Trophoblast cell (in vitro differentiated cells and primary cell): ENCODE results near the gene HOXB6.

Experiments
- DNase-seq, 2 donors: peaks; one replicate each; pipeline ENCODE4 v3.0.0-alpha.2; 2016
- H2AFZ ChIP-seq: 2 replicates; pipeline ENCODE4 v1.6.1; 2013; ENCODE audit warnings: low read length, moderate library complexity, mild to moderate bottlenecking; ENCODE audit not compliant: insufficient read depth, poor library complexity
- H2AK5ac ChIP-seq: 2 replicates; pipeline ENCODE4 v1.6.1; 2013; ENCODE audit warnings: mild to moderate bottlenecking, low read length
- H2BK120ac ChIP-seq: 2 replicates; pipeline ENCODE4 v1.6.1; 2013; ENCODE audit warnings: low read length, mild to moderate bottlenecking, moderate library complexity; ENCODE audit not compliant: insufficient read depth, poor library complexity
- H2BK12ac ChIP-seq: 2 replicates; pipeline ENCODE4 v1.6.1; 2013; ENCODE audit warnings: mild to moderate bottlenecking, low read length, moderate library complexity
- H2BK5ac ChIP-seq: 2 replicates; pipeline ENCODE4 v1.6.1; 2013; ENCODE audit warnings: low read length, low read depth, moderate library complexity, mild to moderate bottlenecking; ENCODE audit not compliant: poor library complexity
- H3K14ac ChIP-seq: 2 replicates; pipeline ENCODE4 v1.6.1; 2013; ENCODE audit warnings: mild to moderate bottlenecking, low read length
- H3K18ac ChIP-seq: 2 replicates; pipeline ENCODE4 v1.6.1; 2013; ENCODE audit warnings: mild to moderate bottlenecking, low read length
- H3K23ac ChIP-seq: 2 replicates; pipeline ENCODE4 v1.6.1; 2013; ENCODE audit warnings: low read length
- H3K27ac ChIP-seq: 2 replicates; pipeline ENCODE4 v1.5.1; 2013; ENCODE audit warnings: low read depth, mild to moderate bottlenecking, inconsistent platforms, low read length, moderate library complexity
- H3K27me3 ChIP-seq: 2 replicates; pipeline ENCODE4 v1.6.1; 2013; ENCODE audit warnings: inconsistent platforms, mild to moderate bottlenecking, low read length, moderate library complexity; ENCODE audit not compliant: insufficient read depth
- H3K36me3 ChIP-seq, 2 experiments: 1 replicate in 1 of 2; 2 replicates in 1 of 2; pipeline ENCODE4 v1.6.1; 2013; ENCODE audit warnings: low read length in 2 of 2, mild to moderate bottlenecking in 2 of 2, moderate library complexity in 1 of 2; ENCODE audit not compliant: insufficient read depth in 2 of 2, control insufficient read depth in 1 of 2
- H3K4ac ChIP-seq: 2 replicates; pipeline ENCODE4 v1.6.1; 2013; ENCODE audit warnings: low read depth, mild to moderate bottlenecking, low read length, moderate library complexity
- H3K4me1 ChIP-seq, 2 experiments: 1 replicate in 1 of 2; 2 replicates in 1 of 2; pipeline ENCODE4 v1.6.1; 2013; ENCODE audit warnings: low read length in 2 of 2, mild to moderate bottlenecking in 2 of 2, moderate library complexity in 1 of 2; ENCODE audit not compliant: insufficient read depth in 2 of 2, control insufficient read depth in 1 of 2
- H3K4me2 ChIP-seq: 2 replicates; pipeline ENCODE4 v1.6.1; 2013; ENCODE audit warnings: inconsistent platforms, mild to moderate bottlenecking, low read length, moderate library complexity
- H3K4me3 ChIP-seq: 2 replicates; pipeline ENCODE4 v1.5.1; 2013; ENCODE audit warnings: mild to moderate bottlenecking, low read depth, low read length, inconsistent platforms
- H3K79me1 ChIP-seq: one replicate; pipeline ENCODE4 v1.6.1; 2013; ENCODE audit warnings: low read length
- H3K79me2 ChIP-seq: 2 replicates; pipeline ENCODE4 v1.6.1; 2013; ENCODE audit warnings: low read length, mild to moderate bottlenecking; ENCODE audit not compliant: control insufficient read depth, insufficient read depth, poor library complexity
- H3K9ac ChIP-seq: 2 replicates; pipeline ENCODE4 v1.6.1; 2013; ENCODE audit warnings: mild to moderate bottlenecking, low read length
- H3K9me3 ChIP-seq: 2 replicates; pipeline ENCODE4 v1.6.1; 2013; ENCODE audit warnings: low read depth, mild to moderate bottlenecking, control low read depth, inconsistent platforms, low read length; ENCODE audit not compliant: insufficient read depth
- H4K12ac ChIP-seq: 2 replicates; pipeline ENCODE4 v1.6.1; 2013; ENCODE audit warnings: low read depth, mild to moderate bottlenecking, low read length, moderate library complexity
- H4K8ac ChIP-seq: 2 replicates; pipeline ENCODE4 v1.6.1; 2013; ENCODE audit warnings: low read depth, mild to moderate bottlenecking, low read length, moderate library complexity
- H4K91ac ChIP-seq: one replicate; pipeline ENCODE4 v1.6.1; 2013; ENCODE audit warnings: low read depth, mild to moderate bottlenecking, low read length, moderate library complexity
- WGBS: extraction: QIAGEN DNeasy Blood & Tissue Kit; methylation state at CpG from one replicate; pipeline ENCODE4 v1.1.7; 2013; ENCODE audit warnings: missing lambda C conversion rate; ENCODE audit not compliant: insufficient read length, insufficient coverage; ENCODE audit errors: extremely low coverage; 5-methylcytosine and 5-hydroxymethylcytosine counted together

The HOXB6 gene

GRCh38 chr17:48628649-48629410 lies 24.0 kb upstream of the HOXB6 start:
- Histone ChIP-seq H4K12ac (no peak overlapping the region), H4K91ac (no peak overlapping the region)

GRCh38 chr17:48627623-48628521 lies 23.1 kb upstream of the HOXB6 start:
- no peak overlapping the region for H2BK12ac ChIP-seq
- H3K9ac ChIP-seq, result no peak overlapping the region
- peaks cover 8 to 16% of the 10 kb centered on the region in 2 experiments for H3K4me1 ChIP-seq
- H3K23ac ChIP-seq, result no peak overlapping the region
- peaks cover 7% of the 10 kb centered on the region for H3K9me3 ChIP-seq
- no peak overlapping the region for H2BK120ac ChIP-seq
- no peaks in the 10 kb centered on the region for H3K79me2 ChIP-seq
- H4K12ac ChIP-seq, result no peak overlapping the region
- no peak overlapping the region for H3K4ac ChIP-seq
- no CpG with 5 or more reads among the region's 27 CpGs for WGBS
- H3K36me3 ChIP-seq, result no peaks in the 10 kb centered on the region
- H2AK5ac ChIP-seq, result no peak overlapping the region
- no peak overlapping the region for H4K91ac ChIP-seq
- H3K18ac ChIP-seq, result no peak overlapping the region
- H3K27me3 ChIP-seq, result peaks cover 95% of the 10 kb centered on the region
- no peak overlapping the region for H2BK5ac ChIP-seq
- no peaks in the 10 kb centered on the region for H3K79me1 ChIP-seq
- H2AFZ ChIP-seq, result no peak overlapping the region
- H3K4me2 ChIP-seq, result no peak overlapping the region
- H3K4me3 ChIP-seq, result no peak overlapping the region
- H3K27ac ChIP-seq, result no peak overlapping the region
- no peak for DNase-seq
- no peak overlapping the region for H4K8ac ChIP-seq
- no peak overlapping the region for H3K14ac ChIP-seq

More at GRCh38 chr17:48628649-48629410, 24.0 kb upstream of the HOXB6 start:
- Histone ChIP-seq H3K4me3 (no peak overlapping the region), H3K27me3 (peaks cover 94% of the 10 kb centered on the region), H3K27ac (no peak overlapping the region), H3K4ac (no peak overlapping the region), H3K79me1 (no peaks in the 10 kb centered on the region), H4K8ac (no peak overlapping the region), H3K9me3 (peaks cover 6% of the 10 kb centered on the region), H3K4me1 (peaks cover 8 to 19% of the 10 kb centered on the region in 2 experiments), H2BK12ac (no peak overlapping the region), H3K18ac (no peak overlapping the region), H2BK5ac (no peak overlapping the region), H3K79me2 (no peaks in the 10 kb centered on the region), H2BK120ac (no peak overlapping the region), H3K36me3 (no peaks in the 10 kb centered on the region), H2AK5ac (no peak overlapping the region), H3K14ac (no peak overlapping the region), H3K4me2 (no peak overlapping the region), H3K9ac (no peak overlapping the region), H2AFZ (no peak overlapping the region), H3K23ac (no peak overlapping the region)
- DNase-seq, result no peak
- WGBS, result no CpG with 5 or more reads among the region's 5 CpGs

- no peak for DNase-seq
- Histone ChIP-seq H4K12ac (no peak overlapping the region), H3K79me2 (no peaks in the 10 kb centered on the region), H2AFZ (no peak overlapping the region), H2AK5ac (no peak overlapping the region), H4K8ac (no peak overlapping the region), H3K4ac (no peak overlapping the region), H3K4me3 (no peak overlapping the region), H3K27ac (no peak overlapping the region), H3K36me3 (no peaks in the 10 kb centered on the region), H2BK120ac (no peak overlapping the region), H2BK12ac (no peak overlapping the region), H3K18ac (no peak overlapping the region), H4K91ac (no peak overlapping the region), H2BK5ac (no peak overlapping the region), H3K79me1 (no peaks in the 10 kb centered on the region), H3K27me3 (peaks cover 95% of the 10 kb centered on the region), H3K4me2 (no peak overlapping the region), H3K23ac (no peak overlapping the region), H3K4me1 (peaks cover 8 to 16% of the 10 kb centered on the region in 2 experiments), H3K9me3 (peaks cover 7% of the 10 kb centered on the region), H3K9ac (no peak overlapping the region), H3K14ac (no peak overlapping the region)
- WGBS, result no CpG with 5 or more reads among the region's 5 CpGs
Observed at GRCh38 chr17:48627118-48627597, 22.4 kb upstream of the HOXB6 start.

- no peak for DNase-seq
- Histone ChIP-seq H2BK120ac (no peak within 1 kb of the TSS), H3K79me2 (no peaks in the 10 kb centered on the region), H3K79me1 (no peaks in the 10 kb centered on the region), H2AK5ac (no peak within 1 kb of the TSS), H2BK12ac (no peak within 1 kb of the TSS), H3K14ac (no peak within 1 kb of the TSS), H2BK5ac (no peak within 1 kb of the TSS), H3K4ac (no peak within 1 kb of the TSS), H3K4me2 (peak within 1 kb of the TSS; percentile 83), H2AFZ (peak within 1 kb of the TSS; percentile 69), H4K8ac (no peak within 1 kb of the TSS), H3K4me1 (peaks cover 8 to 17% of the 10 kb centered on the region in 2 experiments), H3K9ac (no peak within 1 kb of the TSS), H3K18ac (no peak within 1 kb of the TSS), H3K36me3 (no peaks in the 10 kb centered on the region), H3K23ac (no peak within 1 kb of the TSS), H3K9me3 (peaks cover 9% of the 10 kb centered on the region), H3K27ac (no peak within 1 kb of the TSS), H3K4me3 (peak within 1 kb of the TSS; percentile 21), H4K91ac (no peak within 1 kb of the TSS), H4K12ac (no peak within 1 kb of the TSS), H3K27me3 (peaks cover 95% of the 10 kb centered on the region)
- WGBS, result no CpG with 5 or more reads among the region's 50 CpGs
Observed at GRCh38 chr17:48626245-48627117, 21.7 kb upstream of the HOXB6 start, which contains the start of gene HOXB9. Gene HOXB9 (minus strand): TSS chr17:48626358. CDS start chr17:48626269, 89 bp downstream.
